ENCODE results near the gene ZFP36. TPM values are rescaled to one million over a fixed set of nuclear protein-coding genes. Genes with fewer than 3 reads are reported as not detected.
A peak's percentile ranks its signal among the peaks of the same experiment; 100 is the strongest.

Gene ZFP36
- total and polyA plus RNA-seq, 2 of the 8 experiments (the other 6 are each of a cell fraction or from before 2014, with no cell fraction given), result 4.0 to 10.9 TPM

- TF ChIP-seq CHD7 (IDR thresholded peaks at IDR 0.05; ENCODE audit: insufficient replicate concordance, low read length) (no peak), EGR1 (IDR thresholded peaks at IDR 0.05; ENCODE audit: borderline replicate concordance, low read depth, low read length) (no peak), MAFK (IDR thresholded peaks at IDR 0.05; ENCODE audit: low read depth, low read length) (no peak), CBX5 (IDR thresholded peaks at IDR 0.05; ENCODE audit: low read depth, low read length) (no peak), KDM4A (IDR thresholded peaks at IDR 0.05; ENCODE audit: low read depth, low read length, severe bottlenecking) (peak; percentile 98), MAX (IDR thresholded peaks at IDR 0.05) (peak; percentile 93), CTBP2 (IDR thresholded peaks at IDR 0.05; ENCODE audit: borderline replicate concordance, insufficient read depth, insufficient read length, low read length) (no peak), POU5F1 (IDR thresholded peaks at IDR 0.05; ENCODE audit: low read depth, low read length) (no peak), BACH1 (IDR thresholded peaks at IDR 0.05; ENCODE audit: low read length) (no peak)
These were observed 38.8 kb downstream of the ZFP36 start, which contains the start of gene SUPT5H (continued) for GRCh38 chr19:39445196-39446111.

Data from H1 (cell line).